Stimulated activated CD4-positive, alpha-beta T cell treated with anti-CD3 and anti-CD28 coated beads, Interleukin-2, amount 100 ng/mL, for 48 hours (primary cell): ENCODE results near the gene NMUR1.

Experiments used
- DNase-seq, 2 donors: peaks; one replicate each; pipeline ENCODE4 v3.0.0-alpha.2; 2020

The NMUR1 gene

DNA sequence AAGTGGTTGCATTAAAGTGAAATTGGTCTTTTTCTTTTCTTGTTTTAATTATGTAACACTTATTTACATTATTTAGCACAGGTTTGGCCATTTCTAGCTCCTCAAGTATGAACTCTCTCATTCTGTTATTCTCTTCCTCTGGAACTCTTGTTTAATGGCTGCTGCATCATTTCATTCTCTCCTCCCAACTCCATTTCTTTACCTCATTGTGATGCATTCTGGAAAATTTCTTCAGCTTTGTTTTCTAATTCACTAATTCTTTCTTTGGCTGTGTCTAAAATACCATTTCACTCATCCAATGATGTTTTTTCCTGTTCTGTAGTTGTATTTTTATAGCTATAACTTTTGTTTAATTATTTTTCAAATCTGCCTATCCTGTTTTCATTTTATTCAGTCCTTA, 22.5 kb upstream of the NMUR1 start:
- DNase-seq: no peak

DNA sequence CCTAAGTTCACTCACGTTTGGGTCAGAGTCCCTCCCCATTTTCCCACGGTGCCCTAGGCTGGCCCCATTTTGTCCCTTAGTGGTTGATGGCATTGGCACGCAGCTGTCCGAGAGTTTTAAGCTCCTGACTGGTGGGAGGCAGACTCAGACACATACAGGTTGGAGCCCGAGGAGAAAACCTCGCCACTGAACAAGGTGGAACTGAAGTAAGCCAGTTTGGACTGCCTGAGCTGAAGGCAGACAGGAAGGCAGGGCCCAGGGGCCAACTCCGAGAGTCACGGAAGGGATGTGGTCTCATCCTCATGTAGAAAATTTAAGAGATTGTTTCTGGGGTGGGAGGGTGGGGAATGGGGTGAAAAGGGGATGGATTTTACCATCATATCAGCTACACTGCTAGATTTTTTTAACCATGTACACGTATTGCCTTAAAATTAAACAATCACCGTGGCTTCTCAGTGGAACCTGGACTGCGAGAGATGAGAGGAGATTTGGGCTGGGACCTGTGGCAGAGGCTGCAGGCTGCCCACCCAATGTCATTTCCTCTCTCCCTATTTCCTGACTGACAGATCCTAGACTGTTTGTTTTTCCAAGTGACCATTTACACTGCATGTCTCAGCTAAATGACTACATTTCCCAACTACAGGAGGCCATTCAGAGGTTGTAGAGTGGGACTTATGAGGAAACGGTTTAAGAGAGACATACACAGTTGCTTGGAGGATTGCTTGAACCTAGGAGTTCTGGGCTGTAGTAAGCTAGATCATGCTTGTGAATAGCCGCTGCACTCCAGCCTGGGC, 19.4 kb upstream of the NMUR1 start:
- no peak for DNase-seq

DNA sequence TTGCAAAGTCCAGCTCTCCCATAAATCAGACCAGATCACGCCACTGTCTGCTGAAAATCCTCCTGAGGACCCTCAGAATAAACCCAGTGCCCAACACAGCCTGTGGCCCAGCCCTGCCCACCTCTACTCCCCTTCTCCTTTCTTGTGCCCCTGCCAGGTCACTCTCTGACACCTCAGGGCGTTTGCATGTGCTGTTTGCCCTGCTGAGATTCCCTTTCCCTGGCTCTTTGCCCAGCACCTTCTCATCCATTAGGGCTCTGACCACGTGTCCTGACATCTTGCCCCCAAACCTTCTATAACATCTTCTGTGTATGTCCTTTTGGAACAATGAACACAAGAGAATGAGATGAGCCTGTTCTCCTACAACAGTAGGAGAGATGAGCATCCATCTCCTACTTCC, 18.5 kb upstream of the NMUR1 start:
- no peak for DNase-seq

DNA sequence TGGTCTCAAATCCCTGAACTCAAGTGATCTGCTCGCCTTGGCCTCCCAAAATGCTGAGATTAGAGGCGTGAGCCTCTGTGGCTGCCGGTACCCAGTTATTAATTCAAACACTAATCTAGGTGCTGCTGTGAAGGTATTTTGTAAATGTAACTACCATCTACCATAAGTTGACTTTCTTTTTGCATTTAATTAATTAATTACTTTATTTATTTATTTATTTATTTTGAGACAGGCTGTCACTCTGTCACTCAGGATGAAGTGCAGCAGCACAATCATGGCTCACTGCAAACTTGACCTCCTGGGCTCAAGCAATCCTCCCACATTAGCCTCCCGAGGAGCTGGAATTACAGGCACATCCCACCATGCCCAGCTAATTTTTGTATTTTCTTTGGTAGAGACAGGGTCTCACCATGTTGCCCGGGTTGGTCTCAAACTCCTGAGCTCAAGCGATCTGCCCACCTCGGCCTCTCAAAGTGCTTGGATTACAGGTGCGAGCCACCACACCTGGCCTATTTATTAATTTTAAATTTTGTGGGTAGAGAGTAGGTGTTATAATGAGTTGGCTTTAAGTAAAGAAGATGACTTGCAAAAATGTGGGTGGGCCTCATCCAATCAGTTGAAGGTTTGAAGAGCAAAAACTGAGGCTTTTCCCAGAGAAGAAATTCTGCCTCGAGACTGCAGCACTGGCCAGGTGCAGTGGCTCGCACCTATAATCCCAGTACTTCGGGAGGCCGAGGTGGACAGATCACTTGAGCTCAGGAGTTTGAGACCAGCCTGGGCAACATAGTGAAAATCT, 17.3 kb upstream of the NMUR1 start:
- DNase-seq: no peak

DNA sequence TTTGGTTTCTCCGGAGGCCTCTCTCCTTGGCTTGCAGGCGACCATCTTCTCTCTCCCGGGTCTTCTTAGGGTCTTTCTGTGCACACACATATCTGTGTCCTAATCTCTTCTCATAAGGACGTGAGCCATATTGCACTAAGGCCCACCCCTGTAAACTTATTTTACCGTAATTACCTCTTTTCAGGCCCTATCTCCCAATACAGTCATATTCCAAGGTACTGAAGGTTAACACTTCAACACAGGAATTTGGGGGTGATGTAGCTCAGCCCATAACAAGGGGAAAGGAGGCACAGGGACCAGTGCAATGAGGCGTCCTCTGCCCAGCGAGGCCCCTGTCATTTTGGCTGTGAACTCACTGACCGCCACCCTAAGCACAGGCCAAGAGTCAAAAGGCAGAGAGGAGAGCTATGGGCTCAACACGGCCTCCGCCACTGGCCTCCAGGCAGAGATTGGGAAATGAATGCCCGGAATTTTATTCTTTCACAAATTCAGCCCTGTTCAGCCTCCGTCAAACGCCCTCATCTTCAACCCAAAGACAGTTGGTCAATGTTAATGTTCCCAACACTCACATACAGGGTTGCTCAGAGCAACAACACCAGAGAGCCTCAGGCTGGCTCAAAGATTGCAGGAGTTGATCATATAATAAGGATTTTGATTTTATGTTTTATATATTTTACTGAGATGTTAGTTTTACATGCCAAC, 15.9 kb upstream of the NMUR1 start:
- no peak for DNase-seq

DNA sequence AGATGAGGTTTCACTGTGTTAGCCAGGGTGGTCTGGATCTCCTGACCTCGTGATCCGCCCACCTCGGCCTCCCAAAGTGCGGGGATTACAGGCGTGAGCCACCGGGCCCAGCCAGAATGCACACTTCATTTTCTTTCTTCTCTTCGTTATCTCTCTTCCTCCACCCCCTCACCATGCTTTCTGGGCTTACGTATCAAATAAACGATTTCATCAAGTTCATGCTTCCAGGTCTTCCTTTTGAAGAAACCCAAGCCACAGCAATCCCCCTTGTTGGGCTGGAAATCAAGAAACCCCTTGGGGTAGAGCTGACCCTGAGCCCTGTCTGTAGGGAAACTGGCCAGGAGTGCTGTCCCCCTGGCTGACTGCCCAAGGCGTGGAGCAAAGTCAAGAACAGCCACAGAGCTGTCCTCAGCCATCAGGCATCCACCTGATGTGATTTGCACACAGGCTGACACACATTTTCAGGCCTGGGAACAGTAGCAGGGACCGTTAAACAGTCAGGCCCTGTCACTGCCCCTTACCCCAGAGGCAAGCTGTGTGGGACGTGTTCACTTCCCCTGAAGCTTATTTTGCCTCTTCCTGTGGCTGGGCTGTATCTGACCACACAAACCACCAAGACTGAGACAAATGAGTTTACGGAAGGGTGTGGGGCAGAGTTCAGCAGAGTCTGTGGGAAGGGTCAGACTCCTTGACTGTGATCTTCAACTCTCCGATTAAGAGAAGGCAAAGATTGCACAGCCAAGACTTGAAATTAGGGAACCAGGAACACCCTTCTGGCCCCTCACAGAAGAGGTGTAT, 15.1 kb upstream of the NMUR1 start:
- DNase-seq: peak; percentile 48 to 49

DNA sequence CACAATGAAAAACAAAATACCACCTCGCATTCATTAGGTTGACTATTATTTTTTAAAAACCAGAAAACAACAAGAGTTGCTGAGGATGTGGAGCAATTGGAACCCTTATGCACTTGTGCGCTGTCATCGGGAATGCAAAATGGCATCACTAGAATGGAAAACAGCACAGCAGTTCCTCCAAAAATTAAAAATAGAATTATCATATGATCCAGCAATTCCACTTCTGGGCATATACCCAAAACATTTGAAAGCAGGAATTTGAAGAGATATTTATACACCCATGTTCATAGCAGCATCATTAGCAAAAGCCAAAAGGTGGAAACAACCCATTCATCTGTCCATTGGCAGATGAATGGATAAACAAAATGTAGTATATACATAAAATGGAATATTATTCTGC, 11.9 kb upstream of the NMUR1 start:
- DNase-seq: no peak

DNA sequence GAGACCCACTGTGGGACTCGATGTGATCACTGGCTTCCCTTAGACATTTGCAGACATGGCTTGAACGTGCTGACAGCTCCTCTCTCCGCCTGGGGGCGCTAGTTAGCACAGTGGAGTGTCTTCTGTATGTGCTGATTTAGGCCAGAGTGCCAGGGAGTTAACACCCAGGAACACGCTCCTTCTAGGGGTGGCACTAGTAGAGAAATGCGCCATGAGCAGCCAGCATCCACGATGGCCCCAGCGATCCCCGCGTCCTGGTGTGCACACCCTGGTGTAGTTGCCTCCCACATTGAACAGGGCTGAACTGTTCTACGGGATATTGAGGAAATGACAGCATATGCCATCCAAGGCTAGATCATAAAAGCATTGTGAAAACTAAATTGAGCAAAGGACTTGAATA, 11.4 kb upstream of the NMUR1 start:
- no peak for DNase-seq

DNA sequence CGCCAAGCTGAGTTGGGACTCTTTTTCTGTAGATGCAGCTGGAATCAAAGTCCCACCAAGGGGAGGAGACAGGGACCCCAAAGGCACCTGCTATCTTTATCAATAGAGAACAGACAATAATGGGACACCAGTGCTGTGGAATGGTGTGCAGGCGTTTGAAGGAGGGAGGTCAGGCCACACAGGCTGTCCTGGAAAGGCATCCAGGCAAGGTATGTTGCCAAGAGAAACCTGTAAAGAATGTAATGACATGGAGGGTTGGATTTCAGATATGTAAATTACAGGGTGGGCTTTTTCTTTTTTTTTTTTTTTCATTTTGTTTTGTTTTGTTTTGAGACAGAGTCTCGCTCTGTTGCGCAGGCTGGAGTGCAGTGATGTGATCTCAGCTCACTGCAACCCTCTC, 9.7 kb upstream of the NMUR1 start:
- DNase-seq: no peak

- no peak for DNase-seq
Observed at GRCh38 chr2:231535961-231536360, 5.7 kb upstream of the NMUR1 start.

- DNase-seq: no peak
Observed at GRCh38 chr2:231533777-231534125, 3.5 kb upstream of the NMUR1 start.

DNA sequence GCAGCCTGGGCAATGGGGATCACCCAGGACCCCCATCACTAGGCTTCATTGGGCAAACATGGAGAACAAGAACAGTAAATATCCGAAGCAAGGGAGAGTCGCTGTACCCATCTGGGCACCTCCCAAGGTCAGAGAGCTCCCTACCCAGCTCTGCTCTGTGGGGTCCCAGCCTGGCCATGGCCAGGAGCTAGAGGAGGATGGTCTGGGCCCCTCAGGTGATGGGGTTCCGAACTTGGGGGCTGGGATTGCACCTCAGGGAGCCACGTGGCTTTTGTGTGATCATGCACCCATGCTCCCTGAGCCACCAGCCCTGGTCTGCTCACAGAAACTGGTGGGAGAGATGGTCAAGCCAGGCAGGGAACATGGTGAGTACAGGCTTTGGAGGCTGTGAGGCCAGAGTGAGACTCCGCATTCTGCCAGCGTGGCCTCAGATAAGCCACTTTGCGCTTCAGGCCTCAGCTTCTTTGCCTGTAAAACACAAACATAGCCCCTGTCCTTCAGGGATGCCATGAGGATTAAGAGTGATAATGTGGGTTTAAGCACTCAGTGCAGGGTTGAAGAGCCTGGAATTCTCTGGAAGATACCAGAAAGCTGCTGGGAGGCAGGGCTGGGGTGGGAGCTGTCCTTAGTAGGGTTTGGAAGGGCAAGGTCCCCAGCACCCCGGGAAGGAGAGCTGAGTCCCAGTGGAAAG, 3.0 kb upstream of the NMUR1 start:
- DNase-seq: no peak

- DNase-seq: no peak
Observed at GRCh38 chr2:231532756-231533035, 2.5 kb upstream of the NMUR1 start.

DNA sequence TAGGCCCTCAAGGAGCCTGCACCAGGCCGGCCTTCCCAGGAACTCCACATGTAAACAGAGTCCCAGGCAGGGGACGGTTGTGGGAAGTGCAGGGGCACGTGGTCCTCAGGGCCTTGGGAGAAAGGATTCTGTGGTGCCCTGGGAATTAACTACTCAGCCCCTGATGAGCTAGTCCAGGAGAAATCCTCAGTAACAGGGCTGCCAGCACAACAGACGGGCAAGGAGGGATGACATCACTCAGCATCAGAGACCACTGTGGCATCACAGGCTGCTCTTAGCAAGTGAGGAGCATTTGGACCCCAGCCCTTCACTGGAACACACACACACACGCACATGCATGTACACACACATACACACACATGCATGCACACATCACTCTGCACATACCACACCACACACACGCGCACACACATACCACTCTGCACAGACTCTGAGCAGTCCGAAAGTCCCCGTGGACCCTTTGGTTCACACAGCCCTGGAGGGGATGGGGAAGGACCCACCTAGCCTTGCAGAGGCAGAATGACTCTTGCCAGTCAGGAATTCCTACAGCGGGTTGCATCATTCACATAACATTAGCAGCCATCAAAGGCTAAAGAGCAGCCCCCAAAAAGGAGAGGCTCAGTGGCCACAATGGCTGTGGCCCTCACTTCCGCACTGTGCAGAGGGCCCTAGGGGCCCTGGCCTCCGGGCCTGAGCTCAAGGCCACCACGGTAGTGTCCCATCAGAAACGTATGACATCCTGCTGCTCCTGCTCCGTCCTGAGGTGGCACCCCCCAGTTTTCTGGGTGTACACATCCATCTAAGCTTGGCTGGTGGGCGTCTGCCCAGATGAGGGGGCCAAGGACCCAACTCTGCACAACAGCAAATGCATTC, 1.9 kb upstream of the NMUR1 start:
- DNase-seq: no peak

- DNase-seq: no peak
Observed at GRCh38 chr2:231531466-231531865, 1.2 kb upstream of the NMUR1 start.

DNA sequence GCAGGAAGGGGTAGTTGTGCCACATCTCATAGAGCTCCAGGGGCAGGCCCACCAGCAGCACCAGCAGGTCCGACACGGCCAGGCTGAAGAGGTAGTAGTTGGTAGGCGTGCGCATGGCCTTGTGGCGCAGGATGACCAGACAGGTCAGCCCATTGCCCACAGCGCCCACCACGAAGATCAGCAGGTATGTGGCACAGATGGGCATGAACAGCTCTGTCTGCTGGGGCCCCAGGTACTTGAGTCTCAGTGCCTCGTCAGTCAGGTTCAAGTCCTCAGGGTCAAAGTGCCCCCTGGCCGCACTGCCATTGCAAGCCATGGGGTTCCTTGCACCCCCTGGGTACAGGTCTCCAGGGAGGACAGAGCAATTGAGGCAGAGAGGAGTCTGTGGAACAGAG, 1.6 kb downstream of the NMUR1 start:
- DNase-seq: no peak

DNA sequence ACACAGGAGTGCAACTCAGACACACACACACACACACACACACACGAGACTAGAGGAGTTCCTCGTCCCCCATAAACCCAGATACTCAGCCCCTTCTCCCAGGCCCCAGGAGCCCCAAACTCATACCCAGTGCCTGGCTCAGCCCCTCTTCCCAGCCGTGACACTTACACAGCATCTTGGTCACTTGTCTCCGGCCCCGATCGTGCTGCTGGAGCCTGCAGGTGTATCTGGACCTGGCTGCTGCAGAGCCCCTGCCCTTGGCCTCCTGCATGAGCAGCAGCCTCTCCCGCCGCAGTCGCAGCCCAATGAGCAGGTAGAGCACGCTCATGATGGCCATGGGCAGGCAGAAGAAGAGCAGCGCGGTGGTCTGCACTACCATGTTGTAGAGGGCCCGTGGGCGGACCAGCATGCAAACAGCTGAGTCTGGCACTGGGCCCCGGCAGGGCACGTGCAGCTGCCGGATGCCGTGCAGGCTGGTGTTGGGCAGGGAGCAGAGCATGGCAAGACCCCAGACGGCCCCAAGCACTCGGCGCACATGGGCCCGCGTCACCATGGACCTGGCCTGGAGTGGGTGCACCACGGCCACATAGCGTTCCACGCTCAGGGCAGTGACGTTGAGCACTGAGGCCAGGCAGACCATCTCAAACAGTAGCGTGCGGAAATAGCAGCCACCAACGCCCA, 2.1 kb downstream of the NMUR1 start:
- no peak for DNase-seq

DNA sequence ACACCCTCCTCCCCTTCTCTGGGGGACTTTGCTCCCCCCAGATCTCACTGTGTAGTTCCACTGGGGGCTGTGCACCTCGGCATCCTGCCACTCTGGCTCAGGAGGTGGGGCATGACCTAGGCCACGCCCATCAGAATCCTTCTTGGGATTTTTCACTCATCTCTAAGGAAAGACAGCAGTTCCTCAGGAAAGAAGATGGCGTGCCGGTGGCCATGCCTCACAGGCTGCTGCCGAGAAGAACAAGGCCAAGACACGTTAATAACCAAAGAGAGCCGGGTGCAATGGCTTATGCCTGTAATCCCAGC, 3.2 kb downstream of the NMUR1 start:
- DNase-seq: no peak

DNA sequence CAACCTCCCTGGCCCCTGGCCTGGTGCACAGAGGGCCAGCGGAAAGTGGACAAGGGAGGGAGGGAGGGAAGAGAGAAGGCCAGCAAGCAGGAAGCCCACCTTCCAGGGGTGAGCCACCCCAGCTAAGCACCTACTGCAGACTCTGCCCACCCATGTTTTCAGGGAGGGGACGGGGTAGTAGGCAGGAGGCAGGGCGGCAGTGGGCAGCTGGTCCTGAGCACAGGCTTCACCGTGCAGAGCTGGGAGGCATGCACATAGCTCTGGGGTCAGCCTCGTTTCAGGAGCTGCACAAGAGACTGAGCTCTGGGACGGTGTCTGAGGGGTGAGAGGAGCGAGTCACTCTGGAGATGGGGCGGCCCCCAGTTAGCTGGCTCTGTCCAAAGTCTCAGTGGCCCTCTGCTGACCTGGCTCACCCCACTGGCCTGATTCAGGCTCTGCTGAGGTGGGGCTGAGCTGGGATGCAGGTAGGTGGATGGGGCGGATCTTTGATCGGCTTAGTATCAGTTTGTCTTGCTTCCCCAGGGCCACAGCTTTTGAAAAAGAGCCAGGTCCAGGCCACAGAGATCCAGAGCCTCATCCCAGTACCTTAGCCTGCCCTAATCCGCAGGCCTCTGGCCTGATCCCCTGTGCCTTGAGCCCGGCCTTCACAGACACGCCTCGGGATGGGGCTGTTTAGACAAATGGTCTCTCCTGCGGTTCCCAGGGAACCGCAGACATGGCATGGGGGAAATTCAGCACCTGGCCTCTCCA, 3.7 kb downstream of the NMUR1 start:
- no peak for DNase-seq
